ENCODE results near the gene NUP210L. TPM values are rescaled to one million over a fixed set of nuclear protein-coding genes. Genes with fewer than 3 reads are reported as not detected.

Gene NUP210L
- total and polyA plus RNA-seq, 9 of the 15 experiments (the other 6 are each of a cell fraction or from before 2014, with no cell fraction given) = 0.01 to 0.04 TPM; not detected in 7

GRCh38 chr1:153946622-153947241, 208.1 kb downstream of the NUP210L start, which contains the start of gene DENND4B (continued):
- TF ChIP-seq ZBTB9 (CRISPR knock-in tag; IDR thresholded peaks at IDR 0.05) (no peak), ZNF609 (CRISPR knock-in tag; IDR thresholded peaks at IDR 0.05; ENCODE audit: borderline replicate concordance) (no peak), SIX5 (IDR thresholded peaks at IDR 0.05; ENCODE audit: borderline replicate concordance in 1 of 2, insufficient read depth in 1 of 2, low read depth in 1 of 2, low read length in 2 of 2) (no peak), HMG20B (CRISPR knock-in tag; IDR thresholded peaks at IDR 0.05) (no peak), FOXA1 (IDR thresholded peaks at IDR 0.05; ENCODE audit: borderline replicate concordance) (no peak), NRF1 (conservative IDR thresholded peaks at IDR 0.05 in 1 of 2, IDR thresholded peaks at IDR 0.05 in 1 of 2) (no peak), PHTF2 (CRISPR knock-in tag; IDR thresholded peaks at IDR 0.05) (no peak), CBX2 (IDR thresholded peaks at IDR 0.05; ENCODE audit: insufficient read depth, low read length, poor library complexity, severe bottlenecking) (no peak), ZNF239 (CRISPR knock-in tag; IDR thresholded peaks at IDR 0.05) (no peak), DMBX1 (CRISPR knock-in tag; IDR thresholded peaks at IDR 0.05; ENCODE audit: borderline replicate concordance) (no peak), MECOM (CRISPR knock-in tag; IDR thresholded peaks at IDR 0.05) (no peak), ZNF280A (IDR thresholded peaks at IDR 0.05; ENCODE audit: low read depth, partially characterized antibody) (no peak), ZC3H11A (IDR thresholded peaks at IDR 0.05; ENCODE audit: low read depth, low read length) (no peak), CREB3L1 (IDR thresholded peaks at IDR 0.05; ENCODE audit: borderline replicate concordance, low read depth) (no peak), MAZ (CRISPR knock-in tag; conservative IDR thresholded peaks at IDR 0.05 in 1 of 2, IDR thresholded peaks at IDR 0.05 in 1 of 2) (peak in 1 of 2 experiments; percentile 82; a peak in 3 of 4 replicates), SREBF2 (CRISPR knock-in tag; IDR thresholded peaks at IDR 0.05) (no peak), ZBTB7A (IDR thresholded peaks at IDR 0.05; ENCODE audit: borderline replicate concordance, control insufficient read depth, low read depth, low read length) (peak; percentile 67; the same call in 1 of the 2 replicates), TCF3 (CRISPR knock-in tag; IDR thresholded peaks at IDR 0.05) (no peak)

All from K562 (cell line).